GM06990 (cell line): ENCODE results near the gene DUSP16.

ENCODE experiments used
- DNase-seq: peaks from one replicate; pipeline ENCODE4 v3.0.0-alpha.2; 2011; ENCODE audit not compliant: insufficient read length; ENCODE audit errors: extremely low read depth
- H3K27me3 ChIP-seq: replicated peaks from 2 replicates; pipeline ENCODE4 v1.6.0; 2011; ENCODE audit warnings: low read length; ENCODE audit not compliant: control insufficient read depth, insufficient read depth
- H3K36me3 ChIP-seq: 2 replicates; pipeline ENCODE4 v1.5.1; 2011; ENCODE audit warnings: low read length; ENCODE audit not compliant: control insufficient read depth, insufficient read depth
- H3K4me3 ChIP-seq: replicated peaks from 2 replicates; pipeline ENCODE4 v1.5.1; 2011; ENCODE audit warnings: low read depth, mild to moderate bottlenecking, control low read depth, low read length
- CTCF ChIP-seq: IDR thresholded peaks from 2 replicates; pipeline ENCODE4 v1.5.1; 2011; ENCODE audit warnings: low read length, control low read depth, mild to moderate bottlenecking, inconsistent platforms; ENCODE audit not compliant: insufficient read depth, poor library complexity, severe bottlenecking

DUSP16 gene

DNA sequence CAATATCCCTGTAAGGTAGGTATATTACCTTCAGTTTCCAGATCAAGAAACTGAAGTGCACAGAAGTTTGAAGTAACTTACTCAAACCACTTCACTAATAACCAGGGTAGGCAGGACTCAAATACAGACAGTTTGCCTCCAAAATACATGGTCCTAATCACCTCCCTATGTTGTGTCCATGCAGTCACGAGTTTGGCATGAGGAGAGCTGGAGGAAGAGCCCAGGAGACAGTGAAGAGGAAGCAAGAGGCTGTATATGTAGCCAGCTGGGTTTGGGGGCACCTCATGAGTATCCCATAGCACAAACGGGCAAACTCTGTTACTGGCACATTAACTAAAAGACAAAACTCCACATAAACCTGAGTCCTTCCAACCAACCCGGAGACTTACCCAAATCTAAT, 79.2 kb downstream of the DUSP16 start:
- TF ChIP-seq CTCF: no peak
- H3K4me3 ChIP-seq: no peak overlapping the region
- no peaks in the 10 kb centered on the region for H3K27me3 ChIP-seq
- H3K36me3 ChIP-seq: peaks cover 10% of the 10 kb centered on the region
- DNase-seq: no peak

GRCh38 chr12:12482959-12483358, 79.7 kb downstream of the DUSP16 start:
- no peak for TF ChIP-seq CTCF
- Histone ChIP-seq H3K4me3 (no peak overlapping the region), H3K36me3 (peaks cover 10% of the 10 kb centered on the region), H3K27me3 (no peaks in the 10 kb centered on the region)
- DNase-seq: peak; percentile 44

- DNase-seq: no peak
- Histone ChIP-seq H3K4me3 (no peak overlapping the region), H3K27me3 (no peaks in the 10 kb centered on the region), H3K36me3 (peaks cover 15% of the 10 kb centered on the region)
- TF ChIP-seq CTCF: no peak
Measured at GRCh38 chr12:12482150-12482761, 80.4 kb downstream of the DUSP16 start.

DNA sequence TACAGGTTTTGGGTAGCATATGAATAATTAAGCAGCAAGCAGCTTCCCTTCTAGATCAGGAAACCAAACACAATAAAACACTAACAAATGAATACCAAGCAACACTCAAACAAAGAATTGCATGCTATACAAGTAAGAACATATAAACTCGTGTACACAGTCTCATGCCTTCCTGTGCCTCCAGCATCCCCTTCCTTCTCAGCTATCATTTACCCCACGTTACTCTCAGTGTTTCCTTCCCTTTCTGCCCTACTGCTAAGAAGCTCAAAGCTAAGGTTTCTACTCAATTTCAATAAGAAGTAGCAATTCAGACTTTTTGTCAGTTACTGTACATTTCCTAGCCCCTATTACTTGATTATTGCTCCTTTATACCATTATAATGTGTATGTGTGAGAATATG, 81.0 kb downstream of the DUSP16 start:
- peaks cover 21% of the 10 kb centered on the region for H3K36me3 ChIP-seq
- DNase-seq: no peak
- no peak for TF ChIP-seq CTCF
- no peaks in the 10 kb centered on the region for H3K27me3 ChIP-seq
- no peak overlapping the region for H3K4me3 ChIP-seq

DNA sequence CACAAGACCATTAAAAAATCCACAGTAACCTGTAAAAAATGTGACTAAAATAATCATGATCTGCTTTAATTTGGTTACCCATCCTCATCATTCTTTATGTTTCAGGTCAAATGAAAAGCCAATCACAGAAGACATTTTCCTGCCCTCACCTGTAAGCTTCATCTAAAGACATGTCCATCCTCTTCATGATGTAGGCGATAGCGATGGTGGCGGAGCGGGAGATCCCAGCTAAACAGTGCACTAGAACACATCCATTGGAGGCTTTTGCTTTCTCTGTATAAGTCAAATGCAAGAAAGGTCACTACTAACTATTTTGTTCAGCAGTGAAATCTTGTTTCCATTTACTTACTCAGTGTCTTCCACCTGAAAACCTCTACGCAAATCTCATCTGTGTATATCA, 82.6 kb downstream of the DUSP16 start:
- H3K36me3 ChIP-seq: peaks cover 19% of the 10 kb centered on the region
- TF ChIP-seq CTCF: no peak
- H3K27me3 ChIP-seq: no peaks in the 10 kb centered on the region
- H3K4me3 ChIP-seq: no peak overlapping the region
- DNase-seq: no peak

- H3K4me3 ChIP-seq: no peak overlapping the region
- no peak for DNase-seq
- no peaks in the 10 kb centered on the region for H3K27me3 ChIP-seq
- no peak for TF ChIP-seq CTCF
- H3K36me3 ChIP-seq: peaks cover 18% of the 10 kb centered on the region
Measured at GRCh38 chr12:12477532-12477890, 85.2 kb downstream of the DUSP16 start.
